ENCODE measurements around the gene SERPINH1.

GRCh38 chr11:75522286-75523044, 39.6 kb upstream of the SERPINH1 start:
- TF ChIP-seq CTCF (IDR thresholded peaks at IDR 0.05; ENCODE audit: extremely low read depth in 1 of 2, insufficient read depth in 1 of 2, low read depth in 1 of 2, low read length in 2 of 2) (no peak), POLR2AphosphoS5 (IDR thresholded peaks at IDR 0.05; ENCODE audit: insufficient read depth, low read depth, low read length) (no peak)
